ENCODE data around the gene DNAH6. TPM values are rescaled to one million over a fixed set of nuclear protein-coding genes. Genes with fewer than 3 reads are reported as not detected.

The DNAH6 gene
- polyA plus RNA-seq, 2 of the 4 experiments (the other 2 are of a cell fraction) = 0.13 to 0.32 TPM

GRCh38 chr2:84821806-84822205 is 305.5 kb downstream of the DNAH6 start:
- ATAC-seq (peak; percentile 17 to 58; a peak in 4 of 6 replicates), DNase-seq (ENCODE audit: low read depth in 1 of 2, low spot score in 1 of 2) (no peak), FAIRE-seq (no peak)
- H3K9me3 ChIP-seq = no peaks in the 10 kb centered on the region
- H3K4me2 ChIP-seq = no peak overlapping the region
- POLR2A ChIA-PET = no interaction called here
- TF ChIP-seq BCL3 (IDR thresholded peaks at IDR 0.05) (no peak), USF2 (IDR thresholded peaks at IDR 0.05) (no peak), ZSCAN20 (CRISPR knock-in tag; IDR thresholded peaks at IDR 0.05) (no peak), MAZ (IDR thresholded peaks at IDR 0.05; ENCODE audit: borderline replicate concordance, low read depth, low read length) (no peak), CHD4 (IDR thresholded peaks at IDR 0.05; ENCODE audit: borderline replicate concordance) (no peak)
- 78% methylated on average over 7 of the region's 7 CpGs for WGBS (ENCODE audit: missing lambda C conversion rate)
- H3K27ac ChIP-seq = no peak overlapping the region
- H3K4me1 ChIP-seq = no peaks in the 10 kb centered on the region
- H3K4me3 ChIP-seq = no peak overlapping the region
- CTCF ChIA-PET = no interaction called here

GRCh38 chr2:84823229-84823628 is 306.9 kb downstream of the DNAH6 start:
- no peak for TF ChIP-seq ESRRA (IDR thresholded peaks at IDR 0.05; ENCODE audit: borderline replicate concordance, low read length)
- no peak for TF ChIP-seq BCL3 (IDR thresholded peaks at IDR 0.05)
- no peak for TF ChIP-seq MYC (IDR thresholded peaks at IDR 0.05; ENCODE audit: borderline replicate concordance, low read length)
- no peak for TF ChIP-seq RCOR1 (IDR thresholded peaks at IDR 0.05; ENCODE audit: low read depth, low read length)
- no peak for TF ChIP-seq EHMT2 (IDR thresholded peaks at IDR 0.05; ENCODE audit: low read depth)
- no peak for TF ChIP-seq FOXS1 (CRISPR knock-in tag; IDR thresholded peaks at IDR 0.05)
- no peak for TF ChIP-seq POLR2A (IDR thresholded peaks at IDR 0.05; ENCODE audit: low read length)
- TF ChIP-seq NR3C1 (IDR thresholded peaks at IDR 0.05) = no peak
- TF ChIP-seq KDM5A (IDR thresholded peaks at IDR 0.05) = no peak
- no peak for TF ChIP-seq POLR2AphosphoS2 (conservative IDR thresholded peaks at IDR 0.05; ENCODE audit: low read length)
- no peak for TF ChIP-seq GATA3 (IDR thresholded peaks at IDR 0.05; ENCODE audit: borderline replicate concordance)
- TF ChIP-seq EP300 (IDR thresholded peaks at IDR 0.05) = no peak
- no peak for TF ChIP-seq SREBF2 (IDR thresholded peaks at IDR 0.05)
- TF ChIP-seq HOXB13 (CRISPR knock-in tag; IDR thresholded peaks at IDR 0.05; ENCODE audit: low read depth) = no peak
- Histone ChIP-seq H3K4me1 (no peaks in the 10 kb centered on the region), H3K4me2 (no peak overlapping the region), H3K9me3 (no peaks in the 10 kb centered on the region), H3K4me3 (no peak overlapping the region), H3K27ac (no peak overlapping the region)
- WGBS (ENCODE audit: missing lambda C conversion rate) = 45% methylated on average over 5 of the region's 5 CpGs
- ATAC-seq (no peak), DNase-seq (ENCODE audit: low read depth in 1 of 2, low spot score in 1 of 2) (no peak), FAIRE-seq (no peak)
- CTCF ChIA-PET = no interaction called here
- POLR2A ChIA-PET = no interaction called here

GRCh38 chr2:84823788-84824187 is 307.5 kb downstream of the DNAH6 start:
- TF ChIP-seq GATA3 (IDR thresholded peaks at IDR 0.05; ENCODE audit: borderline replicate concordance) (no peak), MAX (IDR thresholded peaks at IDR 0.05) (no peak), HOXA7 (CRISPR knock-in tag; IDR thresholded peaks at IDR 0.05) (no peak), JUN (IDR thresholded peaks at IDR 0.05) (no peak), TFCP2L1 (CRISPR knock-in tag; IDR thresholded peaks at IDR 0.05) (no peak)
- Histone ChIP-seq H3K9me3 (no peaks in the 10 kb centered on the region), H3K27ac (no peak overlapping the region), H3K4me1 (no peaks in the 10 kb centered on the region), H3K4me2 (no peak overlapping the region), H3K4me3 (no peak overlapping the region)
- ATAC-seq (no peak), FAIRE-seq (no peak), DNase-seq (ENCODE audit: low read depth in 1 of 2, low spot score in 1 of 2) (no peak)
- POLR2A ChIA-PET = no interaction called here
- CTCF ChIA-PET = interaction anchor here (1.5 kb wide), 1 partner anchor 103 kb away, joined by 3 read pairs; no protein-coding TSS in a partner anchor
- 80% methylated on average over 21 of the region's 21 CpGs for WGBS (ENCODE audit: missing lambda C conversion rate)

All from A549 (cell line).